ENCODE measurements around the gene ANKS1B.

Gene ANKS1B

DNA sequence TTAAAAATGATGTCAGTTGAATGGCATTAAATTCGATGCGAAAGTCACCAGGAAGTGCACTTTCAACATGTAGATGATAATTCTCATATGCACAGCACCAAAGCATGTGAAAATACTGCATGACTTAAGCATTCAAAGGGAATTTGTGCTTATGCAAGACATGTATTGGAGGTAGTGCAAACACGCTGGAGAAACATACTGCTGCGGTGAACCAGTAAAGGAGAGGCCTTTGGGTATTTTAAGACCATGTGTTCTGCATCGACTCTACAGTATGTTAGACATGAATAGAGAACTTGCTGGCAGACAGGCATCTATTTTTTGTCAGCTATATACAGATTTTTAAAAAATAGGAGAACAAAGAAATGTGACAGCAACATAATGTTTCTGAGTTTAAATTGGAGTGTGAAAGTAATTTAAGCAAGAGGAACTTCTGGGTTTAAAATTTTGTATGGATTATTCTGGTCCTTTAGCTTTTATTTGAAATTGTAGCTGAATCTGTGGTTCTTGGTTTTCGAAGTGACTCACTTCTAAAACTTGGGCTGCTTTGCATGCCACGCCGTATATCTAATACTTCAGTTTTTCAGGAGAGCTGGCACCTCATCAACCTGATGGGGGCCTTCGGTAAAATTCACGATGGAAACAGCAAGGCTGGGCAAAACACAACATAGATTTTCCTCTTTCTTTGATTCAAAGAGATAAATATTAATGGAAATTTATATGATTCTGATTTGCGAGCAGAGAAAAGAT is 930.9 kb downstream of the ANKS1B start:
- TF ChIP-seq, protein P1, sequence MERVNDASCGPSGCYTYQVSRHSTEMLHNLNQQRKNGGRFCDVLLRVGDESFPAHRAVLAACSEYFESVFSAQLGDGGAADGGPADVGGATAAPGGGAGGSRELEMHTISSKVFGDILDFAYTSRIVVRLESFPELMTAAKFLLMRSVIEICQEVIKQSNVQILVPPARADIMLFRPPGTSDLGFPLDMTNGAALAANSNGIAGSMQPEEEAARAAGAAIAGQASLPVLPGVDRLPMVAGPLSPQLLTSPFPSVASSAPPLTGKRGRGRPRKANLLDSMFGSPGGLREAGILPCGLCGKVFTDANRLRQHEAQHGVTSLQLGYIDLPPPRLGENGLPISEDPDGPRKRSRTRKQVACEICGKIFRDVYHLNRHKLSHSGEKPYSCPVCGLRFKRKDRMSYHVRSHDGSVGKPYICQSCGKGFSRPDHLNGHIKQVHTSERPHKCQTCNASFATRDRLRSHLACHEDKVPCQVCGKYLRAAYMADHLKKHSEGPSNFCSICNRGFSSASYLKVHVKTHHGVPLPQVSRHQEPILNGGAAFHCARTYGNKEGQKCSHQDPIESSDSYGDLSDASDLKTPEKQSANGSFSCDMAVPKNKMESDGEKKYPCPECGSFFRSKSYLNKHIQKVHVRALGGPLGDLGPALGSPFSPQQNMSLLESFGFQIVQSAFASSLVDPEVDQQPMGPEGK (CRISPR knock-in tag; IDR thresholded peaks at IDR 0.05; ENCODE audit: borderline replicate concordance): no peak
- TF ChIP-seq, protein P2, sequence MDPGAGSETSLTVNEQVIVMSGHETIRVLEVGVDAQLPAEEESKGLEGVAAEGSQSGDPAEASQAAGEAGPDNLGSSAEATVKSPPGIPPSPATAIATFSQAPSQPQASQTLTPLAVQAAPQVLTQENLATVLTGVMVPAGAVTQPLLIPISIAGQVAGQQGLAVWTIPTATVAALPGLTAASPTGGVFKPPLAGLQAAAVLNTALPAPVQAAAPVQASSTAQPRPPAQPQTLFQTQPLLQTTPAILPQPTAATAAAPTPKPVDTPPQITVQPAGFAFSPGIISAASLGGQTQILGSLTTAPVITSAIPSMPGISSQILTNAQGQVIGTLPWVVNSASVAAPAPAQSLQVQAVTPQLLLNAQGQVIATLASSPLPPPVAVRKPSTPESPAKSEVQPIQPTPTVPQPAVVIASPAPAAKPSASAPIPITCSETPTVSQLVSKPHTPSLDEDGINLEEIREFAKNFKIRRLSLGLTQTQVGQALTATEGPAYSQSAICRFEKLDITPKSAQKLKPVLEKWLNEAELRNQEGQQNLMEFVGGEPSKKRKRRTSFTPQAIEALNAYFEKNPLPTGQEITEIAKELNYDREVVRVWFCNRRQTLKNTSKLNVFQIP (CRISPR knock-in tag; IDR thresholded peaks at IDR 0.05; ENCODE audit: borderline replicate concordance, low read depth): no peak
- TF ChIP-seq, protein P3, sequence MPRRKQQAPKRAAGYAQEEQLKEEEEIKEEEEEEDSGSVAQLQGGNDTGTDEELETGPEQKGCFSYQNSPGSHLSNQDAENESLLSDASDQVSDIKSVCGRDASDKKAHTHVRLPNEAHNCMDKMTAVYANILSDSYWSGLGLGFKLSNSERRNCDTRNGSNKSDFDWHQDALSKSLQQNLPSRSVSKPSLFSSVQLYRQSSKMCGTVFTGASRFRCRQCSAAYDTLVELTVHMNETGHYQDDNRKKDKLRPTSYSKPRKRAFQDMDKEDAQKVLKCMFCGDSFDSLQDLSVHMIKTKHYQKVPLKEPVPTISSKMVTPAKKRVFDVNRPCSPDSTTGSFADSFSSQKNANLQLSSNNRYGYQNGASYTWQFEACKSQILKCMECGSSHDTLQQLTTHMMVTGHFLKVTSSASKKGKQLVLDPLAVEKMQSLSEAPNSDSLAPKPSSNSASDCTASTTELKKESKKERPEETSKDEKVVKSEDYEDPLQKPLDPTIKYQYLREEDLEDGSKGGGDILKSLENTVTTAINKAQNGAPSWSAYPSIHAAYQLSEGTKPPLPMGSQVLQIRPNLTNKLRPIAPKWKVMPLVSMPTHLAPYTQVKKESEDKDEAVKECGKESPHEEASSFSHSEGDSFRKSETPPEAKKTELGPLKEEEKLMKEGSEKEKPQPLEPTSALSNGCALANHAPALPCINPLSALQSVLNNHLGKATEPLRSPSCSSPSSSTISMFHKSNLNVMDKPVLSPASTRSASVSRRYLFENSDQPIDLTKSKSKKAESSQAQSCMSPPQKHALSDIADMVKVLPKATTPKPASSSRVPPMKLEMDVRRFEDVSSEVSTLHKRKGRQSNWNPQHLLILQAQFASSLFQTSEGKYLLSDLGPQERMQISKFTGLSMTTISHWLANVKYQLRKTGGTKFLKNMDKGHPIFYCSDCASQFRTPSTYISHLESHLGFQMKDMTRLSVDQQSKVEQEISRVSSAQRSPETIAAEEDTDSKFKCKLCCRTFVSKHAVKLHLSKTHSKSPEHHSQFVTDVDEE (CRISPR knock-in tag; IDR thresholded peaks at IDR 0.05): no peak
- TF ChIP-seq ISL1 (CRISPR knock-in tag; IDR thresholded peaks at IDR 0.05) (no peak), GLIS3 (CRISPR knock-in tag; IDR thresholded peaks at IDR 0.05) (no peak), ZNF565 (CRISPR knock-in tag; conservative IDR thresholded peaks at IDR 0.05; ENCODE audit: low read depth) (no peak)
- peak; percentile 54; the same call in 1 of the 3 replicates for ATAC-seq

DNA sequence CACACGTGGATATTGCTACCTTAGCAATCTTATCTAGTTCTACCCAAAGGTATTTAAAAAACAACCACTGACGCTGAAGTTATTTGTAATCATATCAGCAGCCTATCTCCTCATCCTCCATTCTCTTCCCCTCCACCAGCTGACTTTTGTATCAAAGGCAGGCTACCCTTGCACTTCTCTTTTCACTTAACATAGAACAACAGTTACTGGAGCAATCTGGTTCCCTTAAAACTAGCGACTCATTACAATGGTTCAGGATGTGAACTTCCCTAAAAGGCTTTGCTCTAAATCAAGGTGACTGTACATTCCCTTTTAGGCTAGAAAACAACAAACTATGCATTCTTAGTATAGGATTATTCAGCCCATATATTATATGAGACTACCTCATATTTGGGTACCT is 935.0 kb downstream of the ANKS1B start:
- TF ChIP-seq RARB (CRISPR knock-in tag; IDR thresholded peaks at IDR 0.05) (no peak), TOX (CRISPR knock-in tag; IDR thresholded peaks at IDR 0.05; ENCODE audit: borderline replicate concordance) (no peak), GLIS3 (CRISPR knock-in tag; IDR thresholded peaks at IDR 0.05) (no peak), CSDC2 (CRISPR knock-in tag; IDR thresholded peaks at IDR 0.05) (no peak), ZC3H10 (CRISPR knock-in tag; IDR thresholded peaks at IDR 0.05) (no peak), PPARA (CRISPR knock-in tag; IDR thresholded peaks at IDR 0.05; ENCODE audit: borderline replicate concordance) (no peak), SNAI2 (CRISPR knock-in tag; IDR thresholded peaks at IDR 0.05) (no peak)
- no peak for ATAC-seq

DNA sequence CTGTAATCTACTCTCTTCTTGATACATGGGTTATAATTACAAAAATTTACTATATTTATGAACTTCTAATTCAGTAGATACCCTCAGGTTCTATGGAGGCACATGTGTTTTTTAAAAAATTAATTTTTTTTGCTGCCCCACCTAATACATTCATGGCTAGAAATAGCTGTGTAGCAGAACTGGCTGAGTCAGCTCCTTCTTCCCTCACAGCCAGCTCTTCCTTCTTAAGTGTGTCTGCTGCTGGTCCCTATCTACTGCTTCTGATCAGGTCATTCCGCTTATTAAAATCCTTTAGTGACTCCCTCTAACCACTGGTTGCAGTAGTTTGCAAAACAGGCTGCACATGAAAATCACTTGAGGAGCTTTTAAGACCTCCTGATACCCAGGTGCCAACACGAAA is 939.6 kb downstream of the ANKS1B start:
- no peak for TF ChIP-seq ZFP3 (CRISPR knock-in tag; IDR thresholded peaks at IDR 0.05)
- no peak for TF ChIP-seq ZNF565 (CRISPR knock-in tag; conservative IDR thresholded peaks at IDR 0.05; ENCODE audit: low read depth)
- TF ChIP-seq RARB (CRISPR knock-in tag; IDR thresholded peaks at IDR 0.05): no peak
- TF ChIP-seq, protein P4, sequence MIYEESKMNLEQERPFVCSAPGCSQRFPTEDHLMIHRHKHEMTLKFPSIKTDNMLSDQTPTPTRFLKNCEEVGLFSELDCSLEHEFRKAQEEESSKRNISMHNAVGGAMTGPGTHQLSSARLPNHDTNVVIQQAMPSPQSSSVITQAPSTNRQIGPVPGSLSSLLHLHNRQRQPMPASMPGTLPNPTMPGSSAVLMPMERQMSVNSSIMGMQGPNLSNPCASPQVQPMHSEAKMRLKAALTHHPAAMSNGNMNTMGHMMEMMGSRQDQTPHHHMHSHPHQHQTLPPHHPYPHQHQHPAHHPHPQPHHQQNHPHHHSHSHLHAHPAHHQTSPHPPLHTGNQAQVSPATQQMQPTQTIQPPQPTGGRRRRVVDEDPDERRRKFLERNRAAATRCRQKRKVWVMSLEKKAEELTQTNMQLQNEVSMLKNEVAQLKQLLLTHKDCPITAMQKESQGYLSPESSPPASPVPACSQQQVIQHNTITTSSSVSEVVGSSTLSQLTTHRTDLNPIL (CRISPR knock-in tag; IDR thresholded peaks at IDR 0.05; ENCODE audit: low read depth): no peak
- TF ChIP-seq, protein P1 (CRISPR knock-in tag; IDR thresholded peaks at IDR 0.05; ENCODE audit: borderline replicate concordance): no peak
- no peak for TF ChIP-seq GLIS3 (CRISPR knock-in tag; IDR thresholded peaks at IDR 0.05)
- TF ChIP-seq ZNF70 (CRISPR knock-in tag; IDR thresholded peaks at IDR 0.05): no peak
- TF ChIP-seq, protein P3 (CRISPR knock-in tag; IDR thresholded peaks at IDR 0.05): no peak
- TF ChIP-seq, protein P5, sequence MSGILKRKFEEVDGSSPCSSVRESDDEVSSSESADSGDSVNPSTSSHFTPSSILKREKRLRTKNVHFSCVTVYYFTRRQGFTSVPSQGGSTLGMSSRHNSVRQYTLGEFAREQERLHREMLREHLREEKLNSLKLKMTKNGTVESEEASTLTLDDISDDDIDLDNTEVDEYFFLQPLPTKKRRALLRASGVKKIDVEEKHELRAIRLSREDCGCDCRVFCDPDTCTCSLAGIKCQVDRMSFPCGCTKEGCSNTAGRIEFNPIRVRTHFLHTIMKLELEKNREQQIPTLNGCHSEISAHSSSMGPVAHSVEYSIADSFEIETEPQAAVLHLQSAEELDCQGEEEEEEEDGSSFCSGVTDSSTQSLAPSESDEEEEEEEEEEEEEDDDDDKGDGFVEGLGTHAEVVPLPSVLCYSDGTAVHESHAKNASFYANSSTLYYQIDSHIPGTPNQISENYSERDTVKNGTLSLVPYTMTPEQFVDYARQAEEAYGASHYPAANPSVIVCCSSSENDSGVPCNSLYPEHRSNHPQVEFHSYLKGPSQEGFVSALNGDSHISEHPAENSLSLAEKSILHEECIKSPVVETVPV (CRISPR knock-in tag; IDR thresholded peaks at IDR 0.05): no peak
- TF ChIP-seq ESRRG (CRISPR knock-in tag; IDR thresholded peaks at IDR 0.05): no peak
- TF ChIP-seq ARNTL (CRISPR knock-in tag; IDR thresholded peaks at IDR 0.05; ENCODE audit: borderline replicate concordance, low read depth): no peak
- TF ChIP-seq BACH2 (CRISPR knock-in tag; IDR thresholded peaks at IDR 0.05; ENCODE audit: borderline replicate concordance): no peak
- TF ChIP-seq, protein P2 (CRISPR knock-in tag; IDR thresholded peaks at IDR 0.05; ENCODE audit: borderline replicate concordance, low read depth): no peak
- TF ChIP-seq CSDC2 (CRISPR knock-in tag; IDR thresholded peaks at IDR 0.05): no peak
- TF ChIP-seq ISL1 (CRISPR knock-in tag; IDR thresholded peaks at IDR 0.05): no peak
- TF ChIP-seq TOX (CRISPR knock-in tag; IDR thresholded peaks at IDR 0.05; ENCODE audit: borderline replicate concordance): no peak
- ATAC-seq: no peak
